Measurements from ENCODE around the gene OSCAR. TPM values are rescaled to one million over a fixed set of nuclear protein-coding genes. Genes with fewer than 3 reads are reported as not detected.
A peak's percentile ranks its signal among the peaks of the same experiment; 100 is the strongest.

The OSCAR gene
- total and polyA plus RNA-seq, 2 of the 13 experiments (the other 11 are each of a cell fraction or from before 2014, with no cell fraction given), result 1.9 TPM; not detected in 1

DNA sequence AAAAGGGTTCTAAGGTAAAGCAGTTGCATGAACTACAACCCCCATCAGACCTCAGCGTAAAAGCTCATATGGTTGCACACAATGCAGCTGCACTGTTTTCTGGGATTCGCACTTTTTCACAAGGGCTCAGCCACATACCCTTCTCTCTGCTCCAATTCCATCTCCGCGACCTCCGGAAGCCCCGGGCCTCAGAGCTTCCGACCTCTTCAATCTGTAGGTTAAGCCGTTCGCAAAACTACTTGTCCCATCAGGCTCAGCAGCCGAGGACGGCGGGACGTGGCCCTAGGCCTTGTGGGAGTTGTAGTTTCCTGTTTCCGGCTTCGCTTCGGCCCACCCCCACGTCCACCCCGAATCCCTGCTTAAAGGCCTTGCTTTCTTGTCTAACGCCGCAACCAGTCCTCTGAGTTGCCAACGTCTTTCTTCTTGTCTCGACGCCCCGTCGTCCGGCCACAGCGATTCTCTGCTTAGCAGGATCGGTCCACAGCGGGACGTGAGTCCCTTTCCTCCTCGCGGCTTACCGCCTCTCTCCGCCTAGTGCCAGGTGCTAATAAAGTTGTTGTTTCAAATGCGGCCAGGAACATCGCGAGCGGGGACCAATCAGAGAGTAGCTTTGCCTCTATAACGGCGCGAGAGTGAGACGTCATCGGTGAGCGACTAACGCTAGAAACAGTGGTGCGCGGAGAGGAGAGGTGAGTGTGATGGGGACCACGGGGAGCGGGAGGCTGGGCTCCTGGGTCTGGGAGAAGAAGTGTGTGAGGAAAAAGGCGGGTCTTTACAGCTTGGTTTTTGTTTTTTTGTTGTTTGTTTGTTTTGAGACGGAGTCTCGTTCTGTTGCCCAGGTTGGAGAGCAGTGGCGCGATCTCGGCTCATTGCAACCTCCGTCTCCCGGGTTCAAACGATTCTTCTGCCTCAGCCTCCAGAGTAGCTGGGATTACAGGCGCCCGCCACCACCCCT, 14.8 kb upstream of the OSCAR start, which contains the start of the genes PRPF31 and TFPT (continued):
- peak; percentile 89; the same call in 1 of the 2 replicates for TF ChIP-seq NRL (CRISPR knock-in tag; IDR thresholded peaks at IDR 0.05; ENCODE audit: borderline replicate concordance)
- no peak for TF ChIP-seq MATR3 (CRISPR knock-in tag; IDR thresholded peaks at IDR 0.05)
- 0 out of 2 replicates have a peak, but pooled peaks have one; percentile 82 for TF ChIP-seq ZNF224 (CRISPR knock-in tag; IDR thresholded peaks at IDR 0.05)
- TF ChIP-seq RXRA (CRISPR knock-in tag; IDR thresholded peaks at IDR 0.05), result peak; percentile 62; the same call in 1 of the 2 replicates
- peak; percentile 82 for TF ChIP-seq DMAP1 (CRISPR knock-in tag; IDR thresholded peaks at IDR 0.05)
- no peak; the same call in 1 of the 2 replicates for TF ChIP-seq ZFP62 (CRISPR knock-in tag; IDR thresholded peaks at IDR 0.05)
- TF ChIP-seq HOMEZ (CRISPR knock-in tag; IDR thresholded peaks at IDR 0.05; ENCODE audit: low read depth), result peak; percentile 43; the same call in 1 of the 2 replicates
- TF ChIP-seq CENPT (CRISPR knock-in tag; IDR thresholded peaks at IDR 0.05; ENCODE audit: low read depth), result no peak
- TF ChIP-seq, protein P1, sequence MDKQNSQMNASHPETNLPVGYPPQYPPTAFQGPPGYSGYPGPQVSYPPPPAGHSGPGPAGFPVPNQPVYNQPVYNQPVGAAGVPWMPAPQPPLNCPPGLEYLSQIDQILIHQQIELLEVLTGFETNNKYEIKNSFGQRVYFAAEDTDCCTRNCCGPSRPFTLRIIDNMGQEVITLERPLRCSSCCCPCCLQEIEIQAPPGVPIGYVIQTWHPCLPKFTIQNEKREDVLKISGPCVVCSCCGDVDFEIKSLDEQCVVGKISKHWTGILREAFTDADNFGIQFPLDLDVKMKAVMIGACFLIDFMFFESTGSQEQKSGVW (CRISPR knock-in tag; IDR thresholded peaks at IDR 0.05; ENCODE audit: borderline replicate concordance), result no peak
- peak; percentile 17; the same call in 1 of the 2 replicates for TF ChIP-seq ZNF460 (CRISPR knock-in tag; IDR thresholded peaks at IDR 0.05; ENCODE audit: borderline replicate concordance)
- TF ChIP-seq SRSF9 (IDR thresholded peaks at IDR 0.05; ENCODE audit: borderline replicate concordance, insufficient read depth, low read depth, low read length, poor library complexity, severe bottlenecking), result no peak
- TF ChIP-seq ZFP90 (CRISPR knock-in tag; IDR thresholded peaks at IDR 0.05; ENCODE audit: borderline replicate concordance), result peak; percentile 34; the same call in 1 of the 2 replicates
- peak; percentile 25; the same call in 1 of the 2 replicates for TF ChIP-seq ARID5B (CRISPR knock-in tag; IDR thresholded peaks at IDR 0.05)
- no peak; the same call in 1 of the 2 replicates for TF ChIP-seq SALL2 (CRISPR knock-in tag; IDR thresholded peaks at IDR 0.05)
- TF ChIP-seq, protein P2, sequence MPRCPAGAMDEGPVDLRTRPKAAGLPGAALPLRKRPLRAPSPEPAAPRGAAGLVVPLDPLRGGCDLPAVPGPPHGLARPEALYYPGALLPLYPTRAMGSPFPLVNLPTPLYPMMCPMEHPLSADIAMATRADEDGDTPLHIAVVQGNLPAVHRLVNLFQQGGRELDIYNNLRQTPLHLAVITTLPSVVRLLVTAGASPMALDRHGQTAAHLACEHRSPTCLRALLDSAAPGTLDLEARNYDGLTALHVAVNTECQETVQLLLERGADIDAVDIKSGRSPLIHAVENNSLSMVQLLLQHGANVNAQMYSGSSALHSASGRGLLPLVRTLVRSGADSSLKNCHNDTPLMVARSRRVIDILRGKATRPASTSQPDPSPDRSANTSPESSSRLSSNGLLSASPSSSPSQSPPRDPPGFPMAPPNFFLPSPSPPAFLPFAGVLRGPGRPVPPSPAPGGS (CRISPR knock-in tag; IDR thresholded peaks at IDR 0.05), result no peak
- no peak for TF ChIP-seq SNRNP70 (IDR thresholded peaks at IDR 0.05; ENCODE audit: low read depth, low read length)
- TF ChIP-seq ZNF274 (CRISPR knock-in tag; IDR thresholded peaks at IDR 0.05), result peak; percentile 46; the same call in 1 of the 2 replicates
- TF ChIP-seq ZSCAN20 (CRISPR knock-in tag; IDR thresholded peaks at IDR 0.05; ENCODE audit: borderline replicate concordance), result no peak
- TF ChIP-seq, protein P3, sequence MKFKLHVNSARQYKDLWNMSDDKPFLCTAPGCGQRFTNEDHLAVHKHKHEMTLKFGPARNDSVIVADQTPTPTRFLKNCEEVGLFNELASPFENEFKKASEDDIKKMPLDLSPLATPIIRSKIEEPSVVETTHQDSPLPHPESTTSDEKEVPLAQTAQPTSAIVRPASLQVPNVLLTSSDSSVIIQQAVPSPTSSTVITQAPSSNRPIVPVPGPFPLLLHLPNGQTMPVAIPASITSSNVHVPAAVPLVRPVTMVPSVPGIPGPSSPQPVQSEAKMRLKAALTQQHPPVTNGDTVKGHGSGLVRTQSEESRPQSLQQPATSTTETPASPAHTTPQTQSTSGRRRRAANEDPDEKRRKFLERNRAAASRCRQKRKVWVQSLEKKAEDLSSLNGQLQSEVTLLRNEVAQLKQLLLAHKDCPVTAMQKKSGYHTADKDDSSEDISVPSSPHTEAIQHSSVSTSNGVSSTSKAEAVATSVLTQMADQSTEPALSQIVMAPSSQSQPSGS (CRISPR knock-in tag; IDR thresholded peaks at IDR 0.05), result peak; percentile 70; the same call in 1 of the 2 replicates
